HG03354 (cell line): ENCODE results near the gene FHOD3.

ENCODE experiments used
- ATAC-seq: cut with Tn5 transposase; IDR thresholded peaks from one replicate; pipeline ENCODE4 v1.9.1; 2021; ENCODE audit warnings: mild to moderate bottlenecking; ENCODE audit not compliant: unreplicated experiment, poor library complexity, severe bottlenecking

FHOD3 gene

GRCh38 chr18:36560187-36560586 is 262.7 kb downstream of the FHOD3 start:
- no peak for ATAC-seq

- no peak for ATAC-seq
Observed at GRCh38 chr18:36561046-36561445, 263.5 kb downstream of the FHOD3 start.

DNA sequence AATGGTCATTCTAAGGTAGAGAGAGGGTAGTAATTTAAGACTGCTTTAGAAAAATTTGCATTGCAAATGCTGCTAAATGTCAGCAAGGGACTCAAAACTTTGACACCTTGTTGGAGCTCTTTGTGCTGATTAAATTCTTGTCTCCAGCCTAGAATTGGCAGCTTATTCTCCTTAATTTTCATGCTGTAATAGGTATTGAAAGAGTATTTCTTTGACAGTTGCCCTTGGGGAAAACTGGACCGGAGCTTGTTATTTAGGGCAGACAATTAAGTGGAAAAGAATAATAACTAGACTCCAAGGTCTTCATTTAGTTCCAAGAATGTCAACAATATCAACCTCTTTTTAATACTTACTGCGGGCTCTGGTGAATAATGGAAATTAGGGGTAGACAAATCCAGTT is 267.3 kb downstream of the FHOD3 start:
- no peak for ATAC-seq

DNA sequence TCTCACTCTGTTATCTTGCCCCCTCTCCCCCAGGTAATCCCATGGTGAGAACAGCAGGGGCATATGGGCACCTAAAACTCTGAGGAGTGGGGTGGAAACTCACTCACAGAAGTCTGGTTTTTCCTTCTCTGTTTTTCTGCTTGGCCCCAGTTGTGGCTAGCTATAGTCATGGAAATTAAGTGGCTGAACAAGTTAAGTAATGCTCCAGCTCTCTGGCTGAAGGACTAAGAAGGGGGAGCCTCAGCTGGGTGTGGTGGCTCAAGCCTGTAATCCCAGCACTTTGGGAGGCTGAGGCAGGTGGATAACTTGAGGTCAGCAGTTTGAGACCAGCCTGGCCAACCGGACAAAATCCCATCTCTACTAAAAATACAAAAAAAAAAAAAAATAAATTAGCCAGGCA is 270.3 kb downstream of the FHOD3 start:
- no peak for ATAC-seq

DNA sequence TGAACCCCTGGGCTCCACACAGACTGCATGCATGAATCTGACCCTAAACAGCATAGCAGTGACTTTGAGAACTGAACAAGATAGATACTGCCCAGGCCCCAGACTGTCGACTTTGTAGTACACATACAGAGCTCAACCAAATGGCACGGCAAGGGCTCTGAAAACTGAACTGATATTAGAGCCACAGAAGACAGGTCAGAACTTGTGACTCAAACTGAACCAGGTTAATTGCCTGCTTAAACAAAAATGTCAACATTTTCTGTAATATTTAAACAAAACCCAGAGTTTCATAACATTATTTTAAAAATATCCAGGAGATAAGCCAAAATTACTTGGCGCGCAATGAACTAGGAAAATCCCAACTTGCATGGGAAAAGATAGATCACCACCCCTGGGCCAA is 271.0 kb downstream of the FHOD3 start:
- ATAC-seq, result no peak

DNA sequence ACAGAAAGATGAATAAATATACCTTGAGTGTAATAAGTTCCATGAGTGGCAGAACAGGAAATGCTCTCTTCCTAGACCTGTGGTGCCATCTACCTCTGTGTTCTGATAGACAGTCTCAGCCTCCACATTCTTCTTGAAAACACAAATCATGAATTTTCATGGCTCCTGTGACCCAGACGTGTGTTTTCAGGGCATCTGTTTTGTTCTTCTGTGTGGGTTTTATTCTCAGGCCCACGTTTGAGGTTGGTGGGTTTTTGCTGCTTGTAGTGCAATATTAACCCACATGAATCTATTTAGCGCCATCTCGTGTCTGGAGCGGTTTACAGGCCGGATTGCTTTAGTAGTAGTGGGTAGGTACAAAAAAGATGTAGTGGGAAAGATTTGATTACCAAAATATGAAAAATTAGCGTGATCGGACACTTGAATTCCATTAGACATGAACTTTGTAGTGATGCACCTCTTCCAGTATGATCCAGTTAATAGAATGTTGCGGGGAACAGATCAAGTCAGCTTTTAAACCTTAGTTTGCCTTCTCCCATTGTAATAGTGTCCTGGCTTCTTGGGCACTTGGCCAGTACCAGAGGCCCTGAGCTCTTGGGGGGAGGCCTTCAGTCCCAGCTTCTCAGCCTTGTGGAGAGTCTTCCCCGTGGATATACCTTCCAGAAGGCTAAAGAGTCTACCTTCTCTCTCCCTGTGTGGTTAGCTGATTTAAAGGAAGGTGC is 274.8 kb downstream of the FHOD3 start:
- ATAC-seq, result no peak

DNA sequence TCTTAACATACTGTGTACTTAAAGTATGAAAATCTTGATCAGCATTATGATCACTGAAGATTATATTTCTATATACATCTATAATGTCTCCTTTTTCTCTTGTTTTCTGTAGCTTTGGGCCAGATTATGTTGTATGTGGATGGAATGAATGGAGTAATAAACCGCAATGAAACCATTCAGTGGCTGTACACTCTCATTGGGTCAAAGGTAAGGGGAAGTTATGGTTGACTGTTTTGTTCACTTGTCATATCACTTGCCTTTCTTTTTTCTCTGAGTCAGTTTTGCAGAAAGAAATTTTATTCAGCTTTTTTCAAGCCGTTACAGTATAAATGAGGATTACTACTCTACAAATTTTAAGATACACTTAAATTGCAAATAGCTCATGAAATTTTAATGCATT is 278.8 kb downstream of the FHOD3 start:
- no peak for ATAC-seq

DNA sequence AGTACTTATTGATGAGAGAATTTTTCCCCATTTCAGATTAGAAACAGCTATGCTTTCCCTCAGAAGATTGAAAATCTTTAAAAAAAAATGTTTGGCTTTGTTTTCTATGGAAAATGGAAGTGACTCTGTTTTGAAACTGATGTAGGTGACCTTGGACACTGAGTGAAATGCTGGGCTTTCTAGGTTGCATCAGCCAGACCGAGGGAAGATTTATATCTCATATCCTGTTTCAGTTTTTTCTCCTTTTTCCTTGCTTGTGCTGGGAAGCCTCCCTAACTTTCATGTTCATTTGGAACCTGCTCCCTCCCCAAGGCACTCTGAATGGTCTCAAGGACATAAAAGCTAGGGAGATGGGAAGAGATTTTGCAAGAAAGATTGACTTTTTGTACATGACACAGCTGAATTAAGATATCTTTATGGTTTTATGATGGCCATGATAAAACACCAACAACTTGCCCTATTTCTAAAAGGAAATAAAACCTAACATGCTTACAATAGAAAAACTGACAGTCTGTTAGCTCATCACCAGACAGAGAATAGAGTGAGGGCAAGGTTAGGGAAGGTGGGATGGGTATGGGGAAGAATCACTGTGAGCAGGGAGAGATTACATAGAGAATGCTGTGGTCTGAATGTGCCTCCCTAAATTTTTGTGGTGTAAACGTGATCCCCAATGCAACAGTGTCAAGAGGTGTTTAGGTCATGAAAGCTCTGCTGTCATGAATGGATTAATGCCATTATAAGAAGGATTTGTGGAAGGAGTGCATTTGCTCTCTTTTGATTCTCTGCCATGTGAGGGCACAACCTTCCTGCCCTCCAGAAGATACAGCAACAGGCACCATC is 281.6 kb downstream of the FHOD3 start:
- no peak for ATAC-seq

- no peak for ATAC-seq
Observed at GRCh38 chr18:36580266-36580665, 282.8 kb downstream of the FHOD3 start.

DNA sequence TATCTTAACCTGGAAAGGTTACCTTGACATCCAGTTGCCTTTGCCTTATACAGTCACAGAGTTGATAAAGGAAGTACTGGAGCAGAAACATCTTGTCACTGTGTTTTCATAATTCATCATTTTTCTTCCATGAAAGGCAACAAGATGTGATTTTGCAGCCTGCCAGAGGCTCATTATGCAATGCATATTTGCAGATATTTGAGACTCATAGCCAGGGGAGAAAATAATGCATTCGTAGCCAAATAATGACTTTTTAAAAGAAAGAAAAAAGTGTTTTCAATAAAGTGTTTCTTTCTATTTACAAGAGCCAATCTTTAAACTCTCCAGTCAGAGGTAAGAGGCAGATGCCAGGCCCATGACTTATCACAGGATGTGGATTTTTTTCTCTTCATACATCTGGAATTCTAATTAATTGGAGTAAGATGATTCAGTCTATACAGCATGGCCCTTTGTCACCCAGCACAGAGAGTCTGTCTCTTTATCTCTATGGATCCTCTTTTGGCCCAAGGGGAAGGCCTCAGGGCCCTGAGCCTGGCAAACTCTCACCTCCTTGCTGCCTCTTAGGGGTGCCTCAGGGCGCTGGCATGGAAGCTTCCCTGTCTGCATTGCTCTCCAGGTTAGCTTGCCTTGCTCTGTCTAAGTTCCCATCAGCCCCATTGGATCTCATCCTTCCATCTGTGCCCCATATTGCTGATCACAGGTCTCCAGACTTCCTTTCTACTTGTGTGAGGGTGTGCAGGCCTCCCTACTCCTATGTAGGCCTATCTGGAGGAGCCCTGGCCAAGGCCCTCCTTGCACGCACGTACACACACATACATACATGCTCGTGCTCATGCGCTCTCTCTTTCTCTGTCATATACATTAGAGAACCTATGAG is 283.6 kb downstream of the FHOD3 start:
- no peak for ATAC-seq

- ATAC-seq, result no peak
Observed at GRCh38 chr18:36582988-36583745, 285.7 kb downstream of the FHOD3 start.

- no peak for ATAC-seq
Observed at GRCh38 chr18:36589857-36590543, 292.5 kb downstream of the FHOD3 start.

DNA sequence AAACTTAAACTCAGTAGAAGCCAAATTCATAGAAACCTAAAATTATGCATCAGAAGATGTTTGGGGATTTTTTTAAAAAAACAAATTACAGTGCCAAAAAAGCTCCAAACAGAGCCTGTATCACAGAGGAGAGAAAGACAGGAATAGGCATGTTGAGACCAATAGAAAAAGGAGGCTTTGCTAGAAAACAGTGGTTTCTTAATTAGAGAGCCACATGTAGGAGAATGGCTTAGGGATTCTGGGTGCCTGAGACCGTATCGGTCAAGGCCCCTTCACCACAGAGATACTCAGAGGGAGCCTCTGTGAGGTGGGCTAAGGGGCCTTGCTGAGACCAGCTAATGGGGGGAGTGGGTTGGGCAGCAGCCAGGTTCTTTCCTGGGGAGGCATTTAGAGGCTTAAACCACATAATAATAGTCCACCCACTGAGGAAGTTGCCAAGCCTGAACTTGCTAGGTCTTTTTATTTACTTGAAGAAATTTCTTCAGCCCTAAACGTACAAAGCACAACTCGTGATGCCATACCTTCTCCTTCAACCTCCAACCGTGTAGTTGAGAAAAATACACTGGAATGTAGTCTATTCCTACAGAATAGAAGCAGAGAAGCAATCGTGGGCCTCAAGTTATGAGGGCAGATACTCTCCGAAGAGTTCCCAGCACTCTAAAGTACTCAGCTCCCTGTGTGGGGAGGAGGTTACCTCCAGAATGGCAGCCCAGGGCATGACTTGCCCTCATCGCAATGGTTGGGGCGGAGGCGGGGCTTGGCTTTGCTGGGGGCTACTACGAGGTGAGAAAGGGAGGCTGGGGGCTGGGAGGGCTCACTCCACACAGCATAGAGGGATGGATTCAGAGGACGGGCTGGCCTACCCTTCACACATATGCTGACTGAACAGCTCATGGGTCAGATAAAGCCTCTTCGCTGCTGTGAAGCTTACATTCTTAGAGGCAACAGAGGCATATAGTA is 293.4 kb downstream of the FHOD3 start:
- no peak for ATAC-seq

GRCh38 chr18:36592282-36592681 is 294.8 kb downstream of the FHOD3 start:
- ATAC-seq, result no peak

- ATAC-seq, result no peak
Observed at GRCh38 chr18:36593001-36593400, 295.5 kb downstream of the FHOD3 start.

DNA sequence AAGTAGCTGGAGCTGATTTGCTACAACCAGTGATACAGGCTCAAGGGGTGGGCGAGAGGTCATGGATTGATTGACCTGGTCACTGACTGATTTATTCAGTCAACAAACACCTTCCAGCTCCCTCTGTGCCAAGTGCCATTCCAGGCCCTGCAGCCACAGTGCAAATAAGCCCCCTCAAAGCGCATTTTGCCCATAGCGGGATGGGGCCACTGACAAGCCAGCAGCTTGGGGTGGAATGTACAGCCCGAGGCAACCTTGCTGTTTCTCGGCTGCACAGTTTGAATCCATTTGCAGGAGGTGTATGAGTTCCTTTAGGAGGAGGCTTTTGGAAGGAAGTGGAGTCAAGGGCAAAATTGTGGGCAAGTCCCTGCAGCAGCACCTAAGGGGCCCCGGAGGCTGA is 296.1 kb downstream of the FHOD3 start:
- no peak for ATAC-seq

DNA sequence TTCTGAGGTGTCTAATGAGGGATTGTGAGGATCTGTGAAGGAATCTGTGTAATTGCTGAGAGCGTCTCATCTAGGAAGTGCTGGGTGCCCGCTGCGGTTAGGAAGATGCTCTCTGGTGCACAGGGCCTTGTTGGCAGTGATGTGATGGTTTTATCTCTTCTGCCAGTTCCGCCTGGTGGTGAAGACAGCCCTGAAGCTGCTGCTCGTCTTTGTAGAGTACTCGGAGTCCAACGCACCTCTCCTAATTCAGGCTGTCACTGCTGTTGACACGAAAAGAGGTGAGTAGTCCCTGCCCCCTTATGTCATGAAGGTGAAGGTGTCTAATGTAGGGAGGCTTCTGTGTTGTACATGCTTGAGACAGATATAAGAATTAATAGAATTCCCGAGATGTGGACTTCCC is 297.1 kb downstream of the FHOD3 start:
- no peak for ATAC-seq
